IPS DF 4.7 (cell line): ENCODE results near the gene AGPAT4.

Experiments used
- DNase-seq: peaks from one replicate; pipeline ENCODE4 v3.0.0-alpha.2; 2013; ENCODE audit warnings: low spot score; ENCODE audit errors: extremely low read depth

AGPAT4 gene

DNA sequence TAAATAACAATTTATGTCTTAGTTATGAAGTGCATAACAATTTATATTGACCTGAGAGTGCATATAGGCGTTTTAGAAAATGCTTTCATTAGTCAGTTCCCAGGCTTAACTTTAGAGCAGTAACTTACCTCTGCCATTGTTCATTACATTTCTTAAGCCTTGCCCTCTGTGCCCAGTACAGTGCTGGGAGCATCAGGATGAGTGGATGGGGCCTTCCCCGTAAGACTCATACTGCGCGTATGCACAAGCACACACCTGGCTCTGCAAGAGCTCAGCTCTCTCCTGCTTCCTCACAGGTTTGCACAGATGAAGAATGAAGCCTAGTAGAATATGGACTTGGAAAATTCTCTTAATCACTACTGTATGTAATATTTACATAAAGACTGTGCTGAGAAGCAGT is 157.3 kb downstream of the AGPAT4 start:
- no peak for DNase-seq

DNA sequence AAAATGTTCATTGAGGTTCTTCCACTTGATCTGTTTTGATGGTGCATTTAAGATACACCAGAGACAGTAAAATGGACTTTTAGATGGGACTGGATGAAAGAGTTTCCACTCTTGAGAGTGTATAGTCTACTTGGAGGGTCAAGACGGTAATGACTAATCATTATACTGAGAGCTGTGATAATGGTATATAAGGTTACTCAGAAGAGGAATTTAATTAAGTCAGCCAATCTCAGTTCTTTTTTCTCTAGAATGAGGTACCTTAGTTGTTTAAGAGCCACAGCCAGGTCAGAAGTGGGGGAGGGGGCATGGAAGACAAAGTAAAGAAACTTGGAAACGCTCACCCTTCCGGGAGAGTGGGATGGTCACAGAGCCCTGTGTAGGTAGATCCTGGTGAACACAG is 158.4 kb downstream of the AGPAT4 start:
- DNase-seq: no peak

DNA sequence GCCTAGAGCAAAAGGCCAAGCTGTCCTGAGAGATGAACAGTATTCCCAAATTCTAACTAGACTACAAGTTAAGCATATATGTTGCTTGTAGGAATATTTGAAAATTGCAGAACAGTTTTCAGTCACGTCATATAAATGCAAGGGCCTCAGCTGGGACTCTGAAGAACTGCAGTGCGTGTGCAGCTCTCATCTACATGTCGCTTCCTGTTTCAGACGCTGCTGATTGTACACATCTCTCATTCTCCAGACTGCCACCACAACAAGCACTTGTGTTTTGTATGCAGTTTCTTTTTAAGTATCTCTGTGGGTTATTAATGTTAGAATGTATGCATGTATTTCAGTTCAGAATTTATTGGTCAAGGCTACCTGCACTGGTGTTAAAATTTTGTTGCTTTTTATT is 162.6 kb downstream of the AGPAT4 start:
- DNase-seq: no peak

DNA sequence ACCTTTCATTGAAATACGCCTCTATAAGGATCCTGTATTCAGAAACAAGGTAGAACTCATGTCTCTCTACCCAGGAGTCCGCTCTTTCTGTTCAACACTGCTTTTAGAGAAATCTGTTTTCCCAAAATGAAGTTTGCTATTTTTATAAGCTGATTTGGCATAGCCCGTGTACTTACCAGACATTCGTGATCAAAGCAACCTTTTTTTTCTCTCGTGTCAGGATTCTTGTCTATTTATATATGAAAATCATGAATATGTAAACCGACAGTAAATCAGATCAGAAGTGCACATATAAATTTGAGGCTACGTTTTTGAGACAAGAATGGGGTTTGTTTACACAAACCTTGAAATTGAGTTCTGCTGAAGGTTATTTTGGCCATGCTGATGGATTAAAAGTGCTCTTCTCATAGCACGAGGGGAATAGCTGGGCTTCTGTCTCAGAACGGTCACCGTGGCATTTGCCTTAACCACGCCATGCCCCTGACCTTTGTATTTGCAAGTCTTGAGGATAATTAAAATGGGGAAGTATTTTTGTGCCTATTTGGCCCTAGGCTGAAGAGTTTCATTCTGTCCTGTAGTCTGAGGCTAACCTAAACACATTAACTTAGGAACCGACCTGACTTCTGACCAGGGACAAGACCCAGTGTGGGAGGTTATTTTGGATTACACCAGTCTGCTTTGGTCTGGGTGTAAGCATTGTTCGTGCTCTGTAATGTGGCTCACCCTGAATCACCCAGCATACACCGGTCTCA is 163.7 kb downstream of the AGPAT4 start:
- no peak for DNase-seq

DNA sequence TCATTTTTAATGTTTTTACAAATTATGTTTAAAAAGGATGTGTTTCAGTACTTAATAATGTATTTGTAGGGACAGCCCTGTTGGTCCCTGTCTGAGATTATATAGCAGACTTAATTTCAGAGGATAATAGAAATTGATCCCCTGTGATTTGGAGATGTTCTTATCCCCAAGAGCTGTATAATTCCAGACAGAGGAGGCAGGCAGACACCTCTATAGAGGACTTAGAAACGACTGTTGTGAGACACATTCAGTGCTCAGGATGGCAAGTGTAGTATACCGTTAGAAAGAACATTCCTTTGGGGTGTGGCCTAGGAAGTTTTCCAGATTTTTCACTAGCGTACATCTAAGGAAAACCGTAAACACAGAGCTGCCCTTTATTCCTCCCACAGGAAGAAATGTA is 164.5 kb downstream of the AGPAT4 start:
- DNase-seq: no peak

DNA sequence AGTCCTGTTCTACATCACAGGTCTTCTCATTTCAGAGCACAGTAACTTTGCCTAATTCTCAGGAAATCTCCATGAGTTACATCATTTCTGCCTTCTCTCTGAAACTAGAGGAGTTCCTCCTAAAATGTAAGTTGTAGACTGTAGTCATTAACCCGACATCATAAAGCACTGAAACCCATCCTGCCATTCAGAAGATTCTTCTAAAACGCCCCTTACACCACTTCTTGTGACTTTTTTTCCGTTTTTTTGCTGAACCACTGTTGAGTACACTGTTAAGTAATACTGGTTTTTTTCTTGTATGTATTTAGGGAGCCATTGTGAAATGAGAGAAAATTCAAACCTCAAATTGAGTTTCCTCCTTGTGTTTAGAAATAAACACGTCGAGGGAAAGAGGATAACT is 164.9 kb downstream of the AGPAT4 start:
- no peak for DNase-seq

DNA sequence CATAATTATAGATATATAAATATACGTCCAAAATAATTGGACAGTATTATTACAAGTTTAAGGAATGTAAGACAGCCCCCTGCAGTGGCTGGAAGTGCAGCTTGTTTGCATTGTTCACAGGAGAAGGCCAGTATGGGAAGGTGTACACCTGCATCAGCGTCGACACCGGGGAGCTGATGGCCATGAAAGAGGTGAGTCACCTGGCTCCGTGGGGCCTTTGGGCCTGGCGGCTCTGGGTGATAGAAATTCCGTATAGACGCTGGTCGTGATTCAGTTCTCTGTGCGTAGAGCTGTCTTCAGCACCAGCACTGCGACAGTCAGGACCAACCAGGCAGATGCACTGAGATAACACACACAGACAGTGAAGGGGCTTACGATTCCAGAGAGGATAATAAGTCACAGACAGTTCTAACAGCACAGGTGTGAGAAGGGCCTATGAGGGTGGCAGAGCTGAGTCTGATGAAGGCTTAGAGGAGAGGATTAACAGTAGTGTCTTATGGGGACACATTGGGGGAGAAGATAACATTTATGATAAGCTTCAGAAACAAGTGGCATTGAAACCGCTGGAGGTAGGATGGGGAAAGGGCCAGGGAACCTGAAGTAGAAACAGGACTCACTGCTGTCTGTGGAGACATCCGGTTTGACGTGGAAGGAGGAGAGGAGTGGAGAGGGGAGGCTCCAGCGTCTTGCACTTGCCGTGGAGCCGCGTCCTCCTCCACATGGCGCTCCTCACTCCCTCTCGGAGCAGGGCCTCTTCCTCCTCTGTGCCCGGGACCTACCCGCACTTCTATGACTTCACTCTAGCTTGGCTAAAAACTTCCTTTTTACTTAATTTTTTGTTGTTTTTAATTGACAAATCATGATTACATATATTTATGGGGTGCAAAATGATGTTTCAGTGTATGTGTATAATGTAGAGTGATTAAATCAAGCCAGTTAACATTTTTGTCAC is 165.8 kb downstream of the AGPAT4 start:
- no peak for DNase-seq

DNA sequence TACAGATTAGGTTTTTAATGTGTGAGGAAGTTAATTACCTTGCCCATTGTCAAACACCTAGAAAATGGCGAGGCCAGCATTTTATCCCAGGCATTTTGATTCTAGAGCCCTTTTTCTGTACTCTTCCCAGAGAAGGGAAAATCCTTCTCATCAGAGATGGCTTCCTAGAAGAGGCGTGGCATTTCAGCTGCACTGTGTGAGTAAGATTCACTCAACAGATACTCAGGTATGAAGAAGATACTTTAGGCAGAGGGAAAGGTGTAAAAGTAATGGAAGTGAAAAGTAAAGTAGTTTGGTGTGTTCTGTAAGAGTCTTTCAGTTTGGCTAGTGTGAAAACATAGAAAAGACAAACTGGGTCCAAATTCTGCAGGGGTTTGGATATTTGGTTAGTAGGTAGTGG is 168.5 kb downstream of the AGPAT4 start:
- no peak for DNase-seq

DNA sequence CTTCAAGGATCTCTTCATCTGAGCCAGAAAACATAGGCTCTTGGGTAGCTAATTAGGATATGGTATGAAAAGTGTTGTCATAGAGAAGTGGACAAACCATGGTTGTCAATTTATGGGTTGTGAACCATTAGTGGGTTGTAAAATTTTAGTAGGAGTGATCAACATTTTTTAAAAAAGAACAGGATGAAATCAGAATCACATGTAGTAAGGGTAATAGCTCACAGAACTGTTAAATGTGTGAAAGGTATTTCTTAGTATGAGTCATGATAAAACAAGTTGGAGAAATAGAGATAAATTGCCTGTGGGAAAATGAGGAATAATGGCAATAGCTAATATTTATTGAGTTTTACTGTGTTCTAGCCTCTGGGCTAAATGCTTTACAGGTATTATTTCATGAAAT is 168.9 kb downstream of the AGPAT4 start:
- no peak for DNase-seq

DNA sequence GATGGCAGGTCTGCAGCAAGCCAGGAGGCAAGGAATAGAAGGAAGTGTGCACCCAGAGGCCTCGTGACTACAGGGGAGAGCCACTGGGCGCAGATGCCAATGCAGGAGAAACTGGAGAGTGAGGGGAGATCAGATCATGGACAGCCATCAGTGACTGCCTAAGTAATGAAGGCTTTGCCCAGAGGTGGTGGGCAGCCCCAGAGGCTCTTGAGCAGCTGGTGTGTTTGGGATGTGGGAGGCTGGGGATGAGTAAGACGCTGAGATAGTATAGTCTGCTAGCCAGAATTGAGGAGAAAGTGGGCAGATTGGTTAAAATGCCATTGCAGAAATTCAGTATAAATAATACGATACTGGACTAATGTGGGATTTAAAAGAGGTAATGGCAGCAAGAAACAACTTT is 170.4 kb downstream of the AGPAT4 start:
- no peak for DNase-seq

DNA sequence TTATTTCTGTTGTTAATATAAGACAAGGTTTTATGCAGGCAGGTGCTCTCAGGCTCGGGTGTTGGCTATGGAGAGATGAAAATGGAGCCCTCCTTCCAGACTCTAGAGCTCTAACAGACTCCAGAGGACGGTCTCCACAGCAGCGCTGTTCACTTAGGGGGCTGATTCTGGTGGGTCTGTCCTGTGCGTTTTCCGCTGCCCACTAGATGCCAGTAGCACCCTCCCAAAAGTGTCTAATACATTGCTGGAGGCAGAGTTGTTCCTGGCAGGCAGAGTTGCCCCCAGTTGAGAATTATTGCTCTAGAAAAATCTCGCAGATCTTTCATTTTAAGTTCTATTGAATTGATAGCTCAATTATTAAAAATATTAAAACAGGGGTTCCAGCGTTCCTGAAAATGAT is 172.3 kb downstream of the AGPAT4 start:
- DNase-seq: no peak

DNA sequence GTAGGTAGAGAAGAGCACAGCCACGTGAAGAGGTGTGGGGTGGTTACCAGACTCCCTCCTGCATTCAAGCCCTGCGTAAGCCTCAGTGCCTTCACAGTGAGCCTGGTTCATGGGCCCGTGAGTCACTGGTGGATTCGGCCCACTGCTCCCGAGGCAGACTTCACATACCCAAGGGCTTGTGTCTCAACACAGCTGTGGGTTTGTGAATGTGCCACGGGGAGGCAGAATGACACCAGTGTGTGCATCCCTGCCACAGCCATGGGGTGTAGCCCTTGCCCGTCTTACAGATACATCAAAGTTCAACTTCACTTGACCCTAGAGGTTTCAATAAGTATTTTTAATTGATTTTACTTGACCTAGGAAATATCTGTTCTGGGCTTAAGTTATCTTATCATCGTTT is 173.8 kb downstream of the AGPAT4 start:
- DNase-seq: no peak

DNA sequence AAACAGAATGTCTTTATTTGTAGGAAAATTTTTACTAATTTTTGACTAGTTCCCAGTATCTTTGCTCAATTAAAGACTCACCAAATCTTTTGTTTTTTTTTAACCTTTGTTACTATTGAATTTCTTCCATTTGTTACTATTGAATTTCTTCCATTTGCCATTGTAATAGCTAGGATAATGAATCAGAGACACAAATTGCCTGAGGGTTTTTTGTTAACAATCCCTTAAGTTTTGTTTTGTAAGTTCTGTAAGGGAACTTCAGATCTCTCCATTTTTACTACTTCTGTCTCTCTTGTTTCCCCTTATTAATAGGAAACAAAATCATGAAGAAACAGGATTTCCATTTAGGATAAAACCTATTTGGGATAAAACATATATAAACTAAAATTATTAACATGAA is 177.9 kb downstream of the AGPAT4 start:
- DNase-seq: no peak

DNA sequence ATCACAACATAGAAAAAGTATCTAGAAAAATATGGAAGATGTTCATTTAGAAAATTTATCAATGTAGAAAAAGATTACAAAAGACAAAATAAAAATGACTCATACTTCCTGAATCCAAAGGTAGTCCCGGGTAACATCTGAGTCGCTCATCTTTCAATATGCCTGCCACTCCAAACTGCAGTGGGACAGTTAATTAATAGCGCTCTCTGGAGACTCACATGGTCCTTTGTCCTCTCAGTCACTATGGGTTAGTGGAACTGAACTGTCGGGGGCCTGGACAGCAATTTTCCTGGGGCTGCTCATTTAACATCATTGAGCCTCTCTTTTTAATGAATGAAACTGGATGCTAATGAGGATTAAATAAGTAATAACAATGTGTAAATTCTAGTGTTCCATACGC is 178.9 kb downstream of the AGPAT4 start:
- no peak for DNase-seq

DNA sequence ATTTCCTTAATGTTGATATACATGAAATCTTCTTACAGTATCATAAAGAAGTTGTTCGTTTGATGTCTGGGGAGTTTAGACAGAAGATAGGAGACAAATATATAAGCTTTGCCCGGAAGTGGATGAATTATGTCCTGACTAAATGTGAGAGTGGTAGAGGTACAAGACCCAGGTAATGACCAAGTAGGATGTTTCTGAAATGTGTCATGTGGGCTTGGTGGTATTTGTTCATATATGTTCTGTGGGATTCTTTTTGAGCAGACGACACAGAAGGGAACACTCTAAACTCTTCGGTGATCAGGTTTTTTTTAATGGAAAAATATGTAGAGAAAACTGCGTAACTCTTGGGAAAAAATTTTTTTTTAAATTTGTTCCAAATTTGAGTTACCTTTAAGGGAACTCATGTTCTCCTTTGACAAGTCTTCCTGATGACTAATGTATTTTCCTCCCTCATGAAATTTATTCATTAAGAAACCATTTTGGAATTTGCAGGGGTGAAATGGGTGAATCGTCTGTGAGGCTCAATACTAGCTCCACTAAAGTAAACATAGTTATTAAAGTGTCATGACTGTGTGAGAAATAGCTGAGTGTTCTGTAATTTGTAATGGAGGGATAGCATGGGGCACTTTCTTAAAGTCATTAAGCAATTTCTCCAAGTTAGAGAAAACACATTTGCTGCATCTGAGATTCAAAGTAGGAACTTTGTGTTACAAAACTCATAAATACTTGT is 181.7 kb downstream of the AGPAT4 start:
- DNase-seq: no peak

DNA sequence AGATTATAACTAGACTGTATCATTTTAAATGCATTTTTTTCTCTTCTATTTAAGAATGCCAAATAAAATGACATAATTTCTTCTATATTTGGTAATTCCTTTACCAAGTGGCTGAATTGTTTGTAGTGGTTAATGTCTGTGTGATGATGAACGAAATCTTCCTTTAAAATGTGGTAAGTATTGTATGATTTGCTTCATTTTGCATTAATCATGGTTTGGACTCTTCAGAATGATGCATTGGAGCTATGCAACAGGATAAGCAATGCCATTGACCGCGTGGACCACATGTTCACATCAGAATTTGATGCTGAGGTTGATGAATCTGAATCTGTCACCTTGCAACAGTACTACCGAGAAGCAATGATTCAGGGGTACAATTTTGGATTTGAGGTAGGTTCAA is 182.7 kb downstream of the AGPAT4 start:
- no peak for DNase-seq

DNA sequence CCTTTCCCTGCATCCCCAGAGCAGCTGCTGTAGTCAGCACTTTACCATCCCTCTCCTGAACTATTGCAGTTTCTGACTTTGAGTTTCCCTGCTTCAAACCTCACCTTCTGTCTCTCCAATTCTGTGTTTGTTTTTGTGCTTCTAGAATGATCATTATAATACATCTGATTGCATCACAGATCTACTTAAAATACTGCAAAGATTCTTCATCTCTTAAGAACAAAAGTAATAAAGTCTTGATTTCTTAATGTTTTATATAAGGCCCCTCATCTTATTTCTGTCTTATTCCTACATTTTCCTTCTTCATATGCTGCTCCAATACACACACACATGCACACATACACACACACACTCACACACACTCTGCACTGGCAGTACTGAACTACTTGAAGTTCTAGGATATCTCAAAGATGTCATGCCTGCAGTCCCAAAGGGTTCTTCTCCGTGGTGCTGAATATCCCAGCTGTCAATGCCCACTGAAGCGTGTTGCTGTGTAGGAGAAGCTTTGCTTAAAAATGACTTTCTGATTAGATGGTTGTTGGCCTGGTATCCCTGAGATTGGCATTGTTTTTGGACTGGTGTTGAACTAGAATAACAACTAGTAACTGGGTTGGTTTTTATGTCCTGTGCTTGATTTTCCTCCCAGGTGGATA is 185.1 kb downstream of the AGPAT4 start:
- no peak for DNase-seq

DNA sequence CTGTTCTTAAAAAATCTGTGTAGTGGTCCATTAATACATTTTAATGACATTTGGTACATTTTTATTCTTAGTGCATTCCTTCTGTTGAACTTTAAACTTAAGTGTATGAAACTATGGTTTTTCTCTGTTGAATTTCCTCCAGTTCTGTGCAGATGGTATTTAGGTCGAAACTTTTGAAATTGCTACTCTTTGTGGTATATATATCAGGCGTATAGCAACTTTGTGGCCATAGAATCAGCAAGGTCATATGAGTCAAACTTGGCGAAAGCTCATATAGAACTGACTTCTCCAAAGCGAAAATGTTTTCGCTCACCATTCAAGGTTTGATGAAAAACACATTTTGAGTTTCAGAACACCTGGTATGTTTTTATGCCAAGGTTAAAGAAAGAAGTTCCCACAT is 188.6 kb downstream of the AGPAT4 start:
- DNase-seq: no peak

DNA sequence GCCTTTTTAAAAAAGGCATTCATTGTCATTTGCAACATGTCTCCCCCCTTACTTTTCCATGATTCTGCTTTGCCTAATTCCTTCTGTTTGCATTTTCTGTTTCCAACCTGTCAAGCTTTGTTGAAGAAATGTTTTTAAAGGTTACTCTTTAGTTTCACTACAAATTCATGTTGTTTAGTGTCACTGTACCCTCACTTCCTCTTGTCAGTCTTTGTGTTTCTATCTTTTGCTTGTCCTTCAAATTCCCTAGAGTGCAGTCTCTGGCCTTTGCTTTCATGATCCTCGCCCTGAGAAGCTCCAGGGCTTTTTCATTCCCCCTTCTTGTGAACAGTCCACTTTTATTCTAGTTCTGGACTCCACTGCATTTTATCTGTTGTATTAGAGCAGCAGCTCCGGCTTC is 191.6 kb downstream of the AGPAT4 start:
- DNase-seq: no peak

DNA sequence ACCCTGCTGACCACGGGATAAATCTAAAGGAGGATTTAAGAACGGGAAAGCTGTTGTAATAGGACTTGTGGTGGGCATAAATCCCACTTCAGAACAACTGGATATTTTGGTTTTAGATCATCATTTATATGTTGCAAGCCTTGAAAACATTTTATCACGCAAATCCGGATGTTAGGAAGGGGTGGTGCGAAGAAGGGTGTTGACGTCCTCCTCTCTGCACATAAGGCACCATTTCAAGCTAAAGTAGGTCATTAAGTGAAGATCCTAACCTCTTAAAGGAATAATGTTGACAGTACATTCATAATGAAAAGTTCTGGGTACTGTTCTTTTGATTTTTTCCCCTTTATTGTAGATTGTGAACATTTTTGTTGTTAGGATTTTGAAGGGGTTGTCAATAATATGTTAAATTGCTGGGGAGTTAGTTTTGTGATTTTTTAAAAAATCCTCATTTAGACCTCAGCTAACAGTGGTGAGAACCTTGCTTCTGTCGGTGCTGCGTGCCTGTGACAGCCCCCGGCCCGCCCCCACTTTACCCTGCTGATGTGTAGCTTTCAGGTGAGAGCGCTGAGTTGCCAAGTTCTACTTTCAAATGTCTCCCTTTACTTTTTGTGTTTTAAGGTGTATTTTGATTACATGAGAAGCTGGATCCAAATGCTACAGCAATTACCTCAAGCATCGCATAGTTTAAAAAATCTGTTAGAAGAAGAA is 193.4 kb downstream of the AGPAT4 start:
- no peak for DNase-seq
